Measurements from ENCODE around the gene GAL3ST2. TPM values are rescaled to one million over a fixed set of nuclear protein-coding genes. Genes with fewer than 3 reads are reported as not detected.
A peak's percentile ranks its signal among the peaks of the same experiment; 100 is the strongest.

GAL3ST2 gene
- total and polyA plus RNA-seq, 2 of the 8 experiments (the other 6 are each of a cell fraction or from before 2014, with no cell fraction given) = not detected

DNA sequence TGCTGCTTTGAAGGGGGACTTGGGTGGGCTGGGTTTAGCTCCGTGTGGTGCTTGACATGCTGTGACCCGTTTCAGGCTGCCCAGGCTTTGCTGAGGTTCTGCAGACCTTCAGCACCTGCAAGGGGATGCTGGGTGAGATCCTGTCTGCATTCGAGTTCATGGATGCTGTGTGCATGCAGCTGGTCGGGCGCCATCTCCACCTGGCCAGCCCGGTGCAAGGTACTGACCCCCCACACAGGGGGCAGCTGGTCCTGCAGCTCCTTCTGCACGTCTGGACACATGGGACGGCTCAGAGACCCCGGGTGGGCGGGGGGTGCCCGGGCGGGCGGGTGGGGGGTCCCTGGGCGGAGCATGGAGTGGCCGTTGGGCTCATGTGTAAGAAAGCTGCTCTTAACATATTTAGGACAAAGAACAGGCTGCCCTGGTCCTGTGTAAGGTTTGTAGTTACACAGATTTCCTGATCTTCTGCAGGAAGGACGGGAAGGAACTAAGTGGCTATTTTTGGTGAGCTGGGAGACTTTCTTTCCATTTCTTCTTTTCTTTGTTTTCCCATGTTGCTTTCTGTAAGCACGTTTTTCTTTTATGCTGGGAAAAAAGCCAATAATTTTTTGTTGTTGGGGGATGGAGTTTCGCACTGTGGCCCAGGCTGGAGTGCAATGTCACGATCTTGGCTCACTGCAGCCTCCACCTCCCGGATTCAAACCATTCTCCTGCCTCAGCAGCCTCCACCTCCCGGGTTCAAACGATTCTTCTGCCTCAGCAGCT is 26.4 kb upstream of the GAL3ST2 start:
- H4K5ac ChIP-seq (ENCODE audit: insufficient read length, low read depth, low read length) = no peak overlapping the region
- H3K4me3 ChIP-seq (ENCODE audit: extremely low read depth in 1 of 4, insufficient read depth in 2 of 4, low read depth in 3 of 4, low read length in 4 of 4) = no peak overlapping the region
- no peak overlapping the region for H2BK20ac ChIP-seq (ENCODE audit: low read length)
- H3K23me2 ChIP-seq (ENCODE audit: low read depth, low read length) = no peaks in the 10 kb centered on the region
- no peaks in the 10 kb centered on the region for H3K79me1 ChIP-seq (ENCODE audit: low read depth, low read length)
- peak overlapping the region; percentile 26; the same call in 1 of the 2 replicates for H2BK5ac ChIP-seq (ENCODE audit: low read depth, low read length)
- H2BK12ac ChIP-seq (ENCODE audit: low read depth, low read length) = no peak overlapping the region
- H3K4me2 ChIP-seq (ENCODE audit: insufficient read depth in 1 of 2, low read depth in 2 of 2, low read length in 2 of 2) = no peak overlapping the region
- H3K14ac ChIP-seq (ENCODE audit: insufficient read length) = no peak overlapping the region
- 90% methylated on average over 22 of the region's 22 CpGs; no CpG with 5 or more reads in 1 of the 2 experiments for WGBS, 2 experiments (ENCODE audit: extremely low coverage in 1 of 2, insufficient coverage in 1 of 2, insufficient read length in 1 of 2, insufficient replicate concordance in 2 of 2, low coverage in 1 of 2, low lambda C conversion rate in 2 of 2, missing lambda C conversion rate in 1 of 2)
- POLR2A ChIA-PET (ENCODE audit: partially characterized antibody) = interaction anchor here (0.7 to 1.4 kb wide), 2 partner anchors 19 to 48 kb away, joined by 3 to 4 read pairs; partner anchors contain the start of gene ING5
- no peak overlapping the region for H3K56ac ChIP-seq (replicated peaks; ENCODE audit: insufficient read length, low read depth, low read length)
- no peak overlapping the region for H2AFZ ChIP-seq (ENCODE audit: low read length)
- H4K91ac ChIP-seq (replicated peaks; ENCODE audit: insufficient read length, low read length) = no peak overlapping the region
- no peak overlapping the region for H3K23ac ChIP-seq (ENCODE audit: insufficient read length)
- no peaks in the 10 kb centered on the region for H3K79me2 ChIP-seq (ENCODE audit: control insufficient read depth in 1 of 2, insufficient read depth in 2 of 2, low read length in 2 of 2)
- no peak overlapping the region for H2AK5ac ChIP-seq (ENCODE audit: low read depth, low read length)
- peaks cover 0 to 3% (median 0%) of the 10 kb centered on the region in 4 experiments; a peak in 3 of 8 replicates for H3K36me3 ChIP-seq (ENCODE audit: control insufficient read depth in 2 of 4, insufficient read depth in 4 of 4, low read length in 3 of 4)
- no peaks in the 10 kb centered on the region for H3K9me3 ChIP-seq (ENCODE audit: insufficient read depth in 2 of 2, low read depth in 1 of 2, low read length in 1 of 2)
- no peak overlapping the region for H3K27ac ChIP-seq (ENCODE audit: low read depth, low read length)
- H3K4me1 ChIP-seq (replicated peaks in 1 of 4; ENCODE audit: control insufficient read depth in 3 of 4, insufficient read depth in 4 of 4, low read length in 3 of 4) = no peaks in the 10 kb centered on the region
- no peaks in the 10 kb centered on the region for H3K27me3 ChIP-seq (replicated peaks in 1 of 4; ENCODE audit: control insufficient read depth in 3 of 4, extremely low read depth in 1 of 4, insufficient read depth in 3 of 4, low read length in 3 of 4)
- peaks cover 0 to 6% of the 10 kb centered on the region in 2 experiments for H4K20me1 ChIP-seq (replicated peaks in 1 of 2; ENCODE audit: control insufficient read depth in 1 of 2, insufficient read depth in 2 of 2, low read length in 2 of 2)
- H4K8ac ChIP-seq (ENCODE audit: extremely low read depth, insufficient read depth, low read length) = no peak overlapping the region
- no peak overlapping the region for H3K4ac ChIP-seq (replicated peaks; ENCODE audit: insufficient read length, low read depth, low read length)
- FAIRE-seq = no peak
- H3K18ac ChIP-seq (ENCODE audit: extremely low read depth, low read length) = no peak overlapping the region
- no peak overlapping the region for H2BK15ac ChIP-seq (ENCODE audit: low read length)
- no peak overlapping the region for H2BK120ac ChIP-seq (replicated peaks; ENCODE audit: low read depth, low read length)
- CTCF ChIA-PET (ENCODE audit: partially characterized antibody) = interaction anchor here (0.7 to 1.3 kb wide), 4 partner anchors 9 to 29 kb away, joined by 3 to 5 read pairs (median 4); no protein-coding TSS in a partner anchor
- no peak for DNase-seq (ENCODE audit: low read depth in 1 of 2, low spot score in 2 of 2)
- H3K9ac ChIP-seq (replicated peaks in 1 of 4; ENCODE audit: extremely low read depth in 1 of 4, low read depth in 3 of 4, low read length in 3 of 4) = no peak overlapping the region
- no peak for TF ChIP-seq JUND (IDR thresholded peaks at IDR 0.05; ENCODE audit: low read length)
- TF ChIP-seq ATF2 (IDR thresholded peaks at IDR 0.05; ENCODE audit: low read length) = no peak
- no peak for TF ChIP-seq PHF8 (conservative IDR thresholded peaks at IDR 0.05; ENCODE audit: low read depth, low read length)
- no peak for TF ChIP-seq BCL11A (IDR thresholded peaks at IDR 0.05; ENCODE audit: low read depth in 2 of 2, low read length in 2 of 2)
- TF ChIP-seq FOSL1 (IDR thresholded peaks at IDR 0.05; ENCODE audit: insufficient read depth, low read depth, low read length) = no peak
- TF ChIP-seq KDM1A (IDR thresholded peaks at IDR 0.05; ENCODE audit: borderline replicate concordance, low read length) = no peak
- TF ChIP-seq SIX5 (IDR thresholded peaks at IDR 0.05; ENCODE audit: low read depth, low read length) = no peak
- no peak for TF ChIP-seq ZNF274 (IDR thresholded peaks at IDR 0.05; ENCODE audit: borderline replicate concordance, extremely low read depth, low read length)
- no peak for TF ChIP-seq BACH1 (IDR thresholded peaks at IDR 0.05; ENCODE audit: low read length)
- no peak for TF ChIP-seq SUZ12 (IDR thresholded peaks at IDR 0.05; ENCODE audit: low read length)
- TF ChIP-seq CHD2 (IDR thresholded peaks at IDR 0.05; ENCODE audit: low read length) = no peak

All from H1 (cell line).